ENCODE results near the gene DSN1.
"Not testable (repeated sequence)": the region's sequence is repeated elsewhere in the genome, so short reads cannot be mapped to it uniquely, and the experiment has no call there.

The DSN1 gene

DNA sequence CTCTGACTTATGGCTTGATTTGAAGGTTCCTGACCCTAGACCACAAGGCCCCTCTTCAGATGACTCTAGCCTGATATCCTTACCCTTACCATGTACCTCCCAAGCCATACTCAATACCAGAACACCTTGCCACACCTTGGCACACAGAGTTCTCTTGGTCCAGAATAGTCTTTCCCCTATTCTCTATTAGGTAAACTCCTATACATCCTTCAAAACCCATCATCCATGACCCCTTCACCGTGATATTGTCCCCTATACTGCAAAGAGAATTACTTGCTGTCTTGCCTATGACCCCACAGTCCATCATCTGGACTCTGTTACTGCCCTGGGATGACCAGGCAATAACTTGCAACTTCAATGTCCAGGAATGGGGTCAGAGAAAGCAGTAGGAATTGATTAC, 31.8 kb upstream of the DSN1 start:
- DNase-seq (ENCODE audit: low read depth, low spot score) = no peak
- peaks cover 6% of the 10 kb centered on the region for H3K4me1 ChIP-seq (ENCODE audit: insufficient read depth, insufficient read length)
- no peak overlapping the region for H3K4me3 ChIP-seq (ENCODE audit: insufficient read length, low read depth)
- TF ChIP-seq YY1 (IDR thresholded peaks at IDR 0.05; ENCODE audit: insufficient read depth, insufficient read length) = no peak
- TF ChIP-seq SUZ12 (IDR thresholded peaks at IDR 0.05; ENCODE audit: extremely low read depth, insufficient read depth, insufficient read length) = no peak
- TF ChIP-seq ZNF274 (IDR thresholded peaks at IDR 0.05; ENCODE audit: low read depth, low read length) = no peak
- H3K27me3 ChIP-seq (ENCODE audit: insufficient read depth, insufficient read length) = no peaks in the 10 kb centered on the region
- H3K36me3 ChIP-seq (ENCODE audit: insufficient read depth, insufficient read length, low read length) = peaks cover 76% of the 10 kb centered on the region
- no peaks in the 10 kb centered on the region for H3K9me3 ChIP-seq (ENCODE audit: insufficient read depth, low read length)
- no peak overlapping the region for H3K9ac ChIP-seq (ENCODE audit: insufficient read length, low read depth)

DNA sequence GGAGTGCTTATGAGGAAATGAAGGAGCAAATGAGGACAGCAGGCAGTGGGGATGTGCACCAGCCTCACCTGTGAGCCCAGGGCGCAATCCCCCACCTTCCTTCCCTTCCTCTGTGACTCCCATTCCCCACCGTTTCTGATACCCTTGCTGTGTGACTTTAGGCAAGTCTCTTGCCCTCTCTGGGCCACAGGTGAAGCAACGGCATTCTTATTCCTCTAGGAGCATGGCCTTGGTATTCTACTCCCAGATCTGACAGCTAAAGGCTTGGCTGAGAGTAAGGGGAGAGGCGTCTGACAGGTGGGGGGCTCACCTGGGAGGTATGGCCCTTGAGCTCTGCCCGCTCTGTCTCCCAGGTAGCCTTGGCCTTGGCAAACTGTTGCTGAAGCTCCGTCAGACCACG, 30.9 kb upstream of the DSN1 start:
- Histone ChIP-seq H3K27me3 (ENCODE audit: insufficient read depth, insufficient read length) (no peaks in the 10 kb centered on the region), H3K9ac (ENCODE audit: insufficient read length, low read depth) (no peak overlapping the region), H3K36me3 (ENCODE audit: insufficient read depth, insufficient read length, low read length) (peaks cover 81% of the 10 kb centered on the region), H3K4me3 (ENCODE audit: insufficient read length, low read depth) (no peak overlapping the region), H3K4me1 (ENCODE audit: insufficient read depth, insufficient read length) (peaks cover 6% of the 10 kb centered on the region), H3K9me3 (ENCODE audit: insufficient read depth, low read length) (no peaks in the 10 kb centered on the region)
- no peak for DNase-seq (ENCODE audit: low read depth, low spot score)
- TF ChIP-seq SUZ12 (IDR thresholded peaks at IDR 0.05; ENCODE audit: extremely low read depth, insufficient read depth, insufficient read length) (no peak), YY1 (IDR thresholded peaks at IDR 0.05; ENCODE audit: insufficient read depth, insufficient read length) (no peak), ZNF274 (IDR thresholded peaks at IDR 0.05; ENCODE audit: low read depth, low read length) (no peak)

- Histone ChIP-seq H3K9me3 (ENCODE audit: insufficient read depth, low read length) (no peaks in the 10 kb centered on the region), H3K9ac (ENCODE audit: insufficient read length, low read depth) (no peak overlapping the region), H3K36me3 (ENCODE audit: insufficient read depth, insufficient read length, low read length) (peaks cover 81% of the 10 kb centered on the region), H3K27me3 (ENCODE audit: insufficient read depth, insufficient read length) (no peaks in the 10 kb centered on the region), H3K4me1 (ENCODE audit: insufficient read depth, insufficient read length) (no peaks in the 10 kb centered on the region), H3K4me3 (ENCODE audit: insufficient read length, low read depth) (no peak overlapping the region)
- no peak for TF ChIP-seq SUZ12 (IDR thresholded peaks at IDR 0.05; ENCODE audit: extremely low read depth, insufficient read depth, insufficient read length)
- no peak for TF ChIP-seq ZNF274 (IDR thresholded peaks at IDR 0.05; ENCODE audit: low read depth, low read length)
- TF ChIP-seq YY1 (IDR thresholded peaks at IDR 0.05; ENCODE audit: insufficient read depth, insufficient read length) = no peak
- DNase-seq (ENCODE audit: low read depth, low spot score) = no peak
Measured at GRCh38 chr20:36802326-36803222, 29.0 kb upstream of the DSN1 start.

DNA sequence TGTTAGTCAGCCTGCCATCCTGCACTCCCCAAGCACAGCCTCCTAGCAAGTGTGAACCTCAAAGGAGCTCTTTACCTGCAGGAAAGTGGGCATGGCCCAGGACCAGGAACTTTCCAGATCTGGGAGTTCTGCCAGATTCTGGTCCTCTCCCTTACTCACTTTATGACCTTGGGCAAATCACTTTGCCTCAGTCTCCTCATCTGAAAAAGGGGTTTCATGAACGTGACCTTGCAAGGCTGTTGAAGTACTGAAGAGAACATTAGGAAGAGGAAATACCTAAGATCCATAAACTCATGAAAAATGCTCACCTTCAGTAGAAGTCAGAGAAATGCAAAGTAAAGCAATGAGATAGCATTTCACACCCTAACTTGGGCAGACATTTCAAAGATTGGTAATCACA, 26.8 kb upstream of the DSN1 start:
- no peak overlapping the region for H3K4me3 ChIP-seq (ENCODE audit: insufficient read length, low read depth)
- no peaks in the 10 kb centered on the region for H3K27me3 ChIP-seq (ENCODE audit: insufficient read depth, insufficient read length)
- peaks cover 81% of the 10 kb centered on the region for H3K36me3 ChIP-seq (ENCODE audit: insufficient read depth, insufficient read length, low read length)
- H3K9ac ChIP-seq (ENCODE audit: insufficient read length, low read depth) = no peak overlapping the region
- DNase-seq (ENCODE audit: low read depth, low spot score) = no peak
- no peaks in the 10 kb centered on the region for H3K9me3 ChIP-seq (ENCODE audit: insufficient read depth, low read length)
- TF ChIP-seq ZNF274 (IDR thresholded peaks at IDR 0.05; ENCODE audit: low read depth, low read length) (no peak), YY1 (IDR thresholded peaks at IDR 0.05; ENCODE audit: insufficient read depth, insufficient read length) (no peak), SUZ12 (IDR thresholded peaks at IDR 0.05; ENCODE audit: extremely low read depth, insufficient read depth, insufficient read length) (no peak)
- H3K4me1 ChIP-seq (ENCODE audit: insufficient read depth, insufficient read length) = no peaks in the 10 kb centered on the region

- not testable (repeated sequence) for H3K4me1 ChIP-seq (ENCODE audit: insufficient read depth, insufficient read length); H3K9ac ChIP-seq (ENCODE audit: insufficient read length, low read depth); H3K27me3 ChIP-seq (ENCODE audit: insufficient read depth, insufficient read length); H3K9me3 ChIP-seq (ENCODE audit: insufficient read depth, low read length); H3K4me3 ChIP-seq (ENCODE audit: insufficient read length, low read depth); DNase-seq (ENCODE audit: low read depth, low spot score)
- peaks cover 78% of the 10 kb centered on the region for H3K36me3 ChIP-seq (ENCODE audit: insufficient read depth, insufficient read length, low read length)
Measured at GRCh38 chr20:36799313-36799712, 25.8 kb upstream of the DSN1 start.

- no peak overlapping the region for H3K9ac ChIP-seq (ENCODE audit: insufficient read length, low read depth)
- no peak overlapping the region for H3K4me3 ChIP-seq (ENCODE audit: insufficient read length, low read depth)
- TF ChIP-seq ZNF274 (IDR thresholded peaks at IDR 0.05; ENCODE audit: low read depth, low read length) = no peak
- TF ChIP-seq SUZ12 (IDR thresholded peaks at IDR 0.05; ENCODE audit: extremely low read depth, insufficient read depth, insufficient read length) = no peak
- no peak for TF ChIP-seq YY1 (IDR thresholded peaks at IDR 0.05; ENCODE audit: insufficient read depth, insufficient read length)
- H3K4me1 ChIP-seq (ENCODE audit: insufficient read depth, insufficient read length) = no peaks in the 10 kb centered on the region
- H3K36me3 ChIP-seq (ENCODE audit: insufficient read depth, insufficient read length, low read length) = peaks cover 77% of the 10 kb centered on the region
- H3K9me3 ChIP-seq (ENCODE audit: insufficient read depth, low read length) = no peaks in the 10 kb centered on the region
- H3K27me3 ChIP-seq (ENCODE audit: insufficient read depth, insufficient read length) = no peaks in the 10 kb centered on the region
- DNase-seq (ENCODE audit: low read depth, low spot score) = no peak
Measured at GRCh38 chr20:36796875-36797274, 23.3 kb upstream of the DSN1 start.

- no peak overlapping the region for H3K9ac ChIP-seq (ENCODE audit: insufficient read length, low read depth)
- H3K9me3 ChIP-seq (ENCODE audit: insufficient read depth, low read length) = no peaks in the 10 kb centered on the region
- no peak overlapping the region for H3K4me3 ChIP-seq (ENCODE audit: insufficient read length, low read depth)
- H3K36me3 ChIP-seq (ENCODE audit: insufficient read depth, insufficient read length, low read length) = peaks cover 83% of the 10 kb centered on the region
- no peak for TF ChIP-seq YY1 (IDR thresholded peaks at IDR 0.05; ENCODE audit: insufficient read depth, insufficient read length)
- no peak for TF ChIP-seq SUZ12 (IDR thresholded peaks at IDR 0.05; ENCODE audit: extremely low read depth, insufficient read depth, insufficient read length)
- no peak for TF ChIP-seq ZNF274 (IDR thresholded peaks at IDR 0.05; ENCODE audit: low read depth, low read length)
- no peak for DNase-seq (ENCODE audit: low read depth, low spot score)
- H3K27me3 ChIP-seq (ENCODE audit: insufficient read depth, insufficient read length) = no peaks in the 10 kb centered on the region
- H3K4me1 ChIP-seq (ENCODE audit: insufficient read depth, insufficient read length) = no peaks in the 10 kb centered on the region
Measured at GRCh38 chr20:36796117-36796516, 22.6 kb upstream of the DSN1 start.

Data from NT2/D1 (cell line).